ENCODE measurements around the gene TUBB2A.

TUBB2A gene

DNA sequence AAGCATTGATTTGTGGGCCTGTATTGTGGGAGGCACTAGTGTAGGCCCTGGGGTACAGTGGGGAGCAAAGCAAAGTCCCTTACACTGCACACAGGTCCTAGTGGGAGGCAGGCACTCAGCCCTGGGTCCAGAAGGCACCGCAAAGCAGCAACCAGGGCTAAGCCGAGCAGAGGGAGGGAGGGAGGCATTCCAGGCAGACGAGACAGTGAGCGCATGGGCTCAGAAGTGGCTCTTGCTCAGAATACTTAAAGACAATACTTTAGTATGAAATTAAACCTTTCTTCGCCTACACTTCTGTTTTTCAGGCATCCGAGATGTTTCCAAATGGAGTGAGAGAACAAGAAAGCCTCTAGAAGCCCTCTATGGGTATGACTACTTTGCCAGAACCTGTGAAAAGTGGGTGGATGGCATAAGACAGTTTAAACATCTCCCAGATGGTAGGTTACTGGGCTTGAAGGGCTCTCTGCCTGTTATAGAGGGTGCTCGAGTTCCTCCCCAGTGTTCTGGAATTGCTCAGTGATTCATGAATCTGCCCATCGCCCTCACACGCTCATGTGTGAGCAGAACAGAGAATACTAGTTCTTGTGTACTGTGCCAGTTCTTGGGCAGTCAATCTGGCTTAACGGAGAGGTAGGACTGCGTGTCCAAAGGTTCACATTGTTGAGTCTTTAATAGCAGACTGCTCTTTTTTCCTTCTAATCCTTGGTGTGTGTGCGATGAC is 20.1 kb downstream of the TUBB2A start:
- H3K27ac ChIP-seq = 0 out of 2 replicates have a peak overlapping the region, but pooled peaks have one; percentile 11
- CTCF ChIA-PET = no interaction called here
- TF ChIP-seq, protein P1, sequence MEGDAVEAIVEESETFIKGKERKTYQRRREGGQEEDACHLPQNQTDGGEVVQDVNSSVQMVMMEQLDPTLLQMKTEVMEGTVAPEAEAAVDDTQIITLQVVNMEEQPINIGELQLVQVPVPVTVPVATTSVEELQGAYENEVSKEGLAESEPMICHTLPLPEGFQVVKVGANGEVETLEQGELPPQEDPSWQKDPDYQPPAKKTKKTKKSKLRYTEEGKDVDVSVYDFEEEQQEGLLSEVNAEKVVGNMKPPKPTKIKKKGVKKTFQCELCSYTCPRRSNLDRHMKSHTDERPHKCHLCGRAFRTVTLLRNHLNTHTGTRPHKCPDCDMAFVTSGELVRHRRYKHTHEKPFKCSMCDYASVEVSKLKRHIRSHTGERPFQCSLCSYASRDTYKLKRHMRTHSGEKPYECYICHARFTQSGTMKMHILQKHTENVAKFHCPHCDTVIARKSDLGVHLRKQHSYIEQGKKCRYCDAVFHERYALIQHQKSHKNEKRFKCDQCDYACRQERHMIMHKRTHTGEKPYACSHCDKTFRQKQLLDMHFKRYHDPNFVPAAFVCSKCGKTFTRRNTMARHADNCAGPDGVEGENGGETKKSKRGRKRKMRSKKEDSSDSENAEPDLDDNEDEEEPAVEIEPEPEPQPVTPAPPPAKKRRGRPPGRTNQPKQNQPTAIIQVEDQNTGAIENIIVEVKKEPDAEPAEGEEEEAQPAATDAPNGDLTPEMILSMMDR (conservative IDR thresholded peaks at IDR 0.05; ENCODE audit: low read depth) = no peak
- POLR2A ChIA-PET (ENCODE audit: low non-redundant PET) = no interaction called here
- DNase-seq (ENCODE audit: low spot score) = no peak

DNA sequence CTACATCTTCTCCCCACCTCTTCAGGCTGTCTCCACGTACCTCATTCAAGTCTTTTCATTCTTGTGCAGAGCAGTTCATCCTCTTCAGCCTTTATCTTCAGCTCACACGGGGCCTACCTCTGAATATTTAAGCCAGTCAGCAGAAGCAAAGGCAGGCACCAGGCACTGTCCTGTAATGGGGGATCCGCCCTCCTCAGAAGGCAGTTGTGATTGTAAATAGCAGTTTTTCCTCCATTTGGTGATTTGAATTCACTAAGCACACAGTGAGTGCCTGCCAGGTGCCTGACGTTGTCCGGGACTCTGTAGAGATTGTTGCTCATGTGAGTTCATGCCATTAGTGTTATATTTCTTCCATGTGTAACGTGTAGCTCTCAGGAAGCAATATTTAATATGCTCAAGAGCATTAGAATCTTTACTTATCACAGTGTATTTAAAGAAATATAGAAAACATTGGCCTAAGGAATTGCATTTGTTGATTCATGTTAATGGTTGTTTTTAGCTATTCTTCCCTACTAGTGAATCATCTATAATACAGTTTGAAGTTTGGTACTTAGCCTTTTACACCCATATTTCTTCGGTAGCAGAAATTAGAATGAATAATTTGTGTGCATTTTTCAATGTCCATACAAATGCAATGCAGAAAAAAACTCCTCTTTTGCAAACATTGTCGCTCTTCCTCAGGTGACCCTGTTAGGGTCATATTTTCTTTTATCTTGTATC is 20.9 kb downstream of the TUBB2A start:
- H3K27ac ChIP-seq = no peak overlapping the region
- ChIA-PET POLR2A (ENCODE audit: low non-redundant PET) (no interaction called here), CTCF (no interaction called here)
- no peak for DNase-seq (ENCODE audit: low spot score)
- TF ChIP-seq, protein P1 (conservative IDR thresholded peaks at IDR 0.05; ENCODE audit: low read depth) = no peak

DNA sequence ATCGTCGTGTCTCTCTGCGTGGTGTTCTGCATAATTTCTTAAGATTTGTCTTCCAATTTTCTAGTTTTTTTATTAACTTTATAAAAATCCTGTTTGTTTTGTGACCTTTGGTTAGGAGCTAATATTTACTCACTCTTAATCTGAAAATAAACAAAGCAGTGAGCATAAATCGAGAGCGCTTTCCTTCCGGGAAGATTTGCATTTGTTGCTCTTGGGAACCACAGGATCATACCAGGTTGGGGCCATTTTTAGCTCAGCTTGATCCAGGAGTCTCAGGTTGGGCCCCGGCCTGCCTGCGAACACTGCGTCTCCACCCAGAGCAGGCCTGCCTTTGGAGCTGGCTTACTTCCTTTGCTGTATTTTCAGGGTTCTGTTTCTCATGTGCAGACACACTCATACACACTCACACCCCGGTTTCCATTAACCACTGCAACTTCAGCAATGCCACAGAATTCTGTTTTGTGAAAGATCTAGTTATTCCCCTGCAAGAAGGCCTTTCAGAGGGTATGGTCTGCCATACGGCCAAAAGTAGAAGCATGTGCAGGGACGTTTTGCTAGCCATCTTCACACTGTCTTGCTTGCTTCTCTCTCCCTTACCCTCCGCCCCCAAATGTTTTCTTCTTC is 21.6 kb downstream of the TUBB2A start:
- TF ChIP-seq, protein P1 (conservative IDR thresholded peaks at IDR 0.05; ENCODE audit: low read depth) = no peak
- ChIA-PET CTCF (no interaction called here), POLR2A (ENCODE audit: low non-redundant PET) (no interaction called here)
- no peak for DNase-seq (ENCODE audit: low spot score)
- H3K27ac ChIP-seq = no peak overlapping the region

DNA sequence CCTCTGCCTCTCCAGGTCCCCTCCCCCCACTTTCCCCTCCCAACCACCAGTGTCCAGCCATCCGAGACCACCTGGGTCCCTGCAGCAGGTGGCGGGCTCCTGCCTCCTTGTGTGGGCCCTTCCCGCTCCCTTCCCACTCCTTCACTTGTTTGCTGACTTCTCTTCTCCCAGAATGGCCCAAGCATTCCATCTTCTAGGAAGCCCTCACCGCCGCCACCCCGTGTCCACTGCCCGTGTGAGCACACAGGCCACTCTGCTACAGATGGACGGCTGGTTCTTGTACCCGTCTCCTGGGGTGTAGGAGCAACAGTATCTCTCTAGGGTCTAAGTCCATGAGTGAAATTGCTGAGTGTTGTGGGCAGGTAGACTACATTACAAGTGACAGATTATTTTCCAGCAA is 23.8 kb downstream of the TUBB2A start:
- ChIA-PET POLR2A (ENCODE audit: low non-redundant PET) (no interaction called here), CTCF (no interaction called here)
- H3K27ac ChIP-seq = no peak overlapping the region
- no peak for DNase-seq (ENCODE audit: low spot score)
- TF ChIP-seq, protein P1 (conservative IDR thresholded peaks at IDR 0.05; ENCODE audit: low read depth) = no peak

DNA sequence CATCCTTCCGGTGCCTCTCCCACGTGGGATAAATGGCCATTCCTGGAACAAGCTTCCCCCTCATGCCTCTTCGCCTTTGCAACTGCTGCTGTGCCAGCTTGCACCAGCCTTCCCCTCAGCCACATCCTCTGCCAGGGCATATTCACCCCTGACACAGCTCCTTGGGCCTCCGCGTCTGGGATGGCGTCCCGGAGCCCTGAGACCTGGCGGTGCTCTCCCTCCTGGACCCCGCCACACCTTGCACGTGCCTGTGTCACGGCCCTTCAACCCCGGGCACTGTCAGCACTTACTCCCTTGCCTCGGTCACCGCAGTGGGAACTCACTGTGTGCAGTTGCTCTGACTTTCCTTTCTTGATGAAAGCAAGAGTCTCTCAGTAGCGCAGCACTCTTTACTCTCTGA is 25.6 kb downstream of the TUBB2A start:
- no peak overlapping the region for H3K27ac ChIP-seq
- ChIA-PET CTCF (no interaction called here), POLR2A (ENCODE audit: low non-redundant PET) (no interaction called here)
- TF ChIP-seq, protein P1 (conservative IDR thresholded peaks at IDR 0.05; ENCODE audit: low read depth) = no peak
- no peak for DNase-seq (ENCODE audit: low spot score)

DNA sequence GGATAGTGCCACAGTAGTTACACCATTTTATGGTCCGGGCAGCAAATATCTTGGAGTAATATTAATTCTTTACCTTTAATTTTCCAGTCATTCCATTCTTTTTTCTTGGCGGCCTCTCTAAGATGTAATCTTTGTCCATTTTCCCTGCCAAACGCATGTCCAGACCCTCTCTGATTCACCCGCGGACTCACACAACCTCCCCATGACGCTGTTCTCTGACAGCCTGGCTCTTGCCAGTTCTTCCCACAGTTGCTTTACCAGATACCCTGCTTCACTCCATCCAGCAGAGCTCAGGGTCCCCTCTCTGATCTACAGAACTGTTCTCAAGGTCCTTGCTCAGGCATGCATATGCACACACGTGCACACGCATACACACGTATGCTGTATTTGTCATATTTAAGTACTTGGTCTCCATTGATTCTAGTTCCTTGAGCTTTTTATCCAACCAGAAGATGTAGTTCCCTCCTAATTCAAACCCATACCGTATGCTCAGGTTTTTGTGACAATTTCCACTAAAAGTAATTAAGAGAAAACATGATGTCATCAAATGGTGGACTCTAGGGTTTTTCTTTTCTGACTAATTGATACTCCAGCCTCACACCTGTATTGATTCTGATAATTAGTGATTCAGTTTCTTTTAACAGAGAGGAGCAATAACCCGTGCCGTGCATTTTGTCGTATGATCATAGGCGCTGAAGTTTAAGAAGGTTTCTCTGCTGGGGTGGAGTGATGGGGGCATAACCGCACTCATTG is 28.8 kb downstream of the TUBB2A start:
- H3K27ac ChIP-seq = no peak overlapping the region
- POLR2A ChIA-PET (ENCODE audit: low non-redundant PET) = no interaction called here
- TF ChIP-seq, protein P1 (conservative IDR thresholded peaks at IDR 0.05; ENCODE audit: low read depth) = no peak
- no peak for DNase-seq (ENCODE audit: low spot score)
- CTCF ChIA-PET = interaction anchor here (0.6 to 1.1 kb wide), 3 partner anchors 9 to 353 kb away, joined by 4 to 6 read pairs (median 5); no protein-coding TSS in a partner anchor
